GM12874 (cell line): ENCODE results near the gene MAP1LC3B.

Experiments used
- CTCF ChIP-seq: IDR thresholded peaks from 2 replicates; pipeline ENCODE4 v1.5.1; 2011; ENCODE audit warnings: low read depth, mild to moderate bottlenecking, control low read depth, low read length, moderate library complexity; ENCODE audit not compliant: insufficient read depth

The MAP1LC3B gene

GRCh38 chr16:87380403-87380802 is 11.7 kb upstream of the MAP1LC3B start:
- TF ChIP-seq CTCF: no peak

GRCh38 chr16:87380881-87381280 is 11.3 kb upstream of the MAP1LC3B start:
- no peak for TF ChIP-seq CTCF

GRCh38 chr16:87382023-87382785 is 9.9 kb upstream of the MAP1LC3B start:
- no peak for TF ChIP-seq CTCF

GRCh38 chr16:87383505-87384161 is 8.5 kb upstream of the MAP1LC3B start, which contains the start of gene FBXO31:
FBXO31 (minus strand) TSS chr16:87383776; CDS start chr16:87383744, 32 bp downstream.
- no peak for TF ChIP-seq CTCF

- TF ChIP-seq CTCF: no peak
These were observed 7.8 kb upstream of the MAP1LC3B start for GRCh38 chr16:87384162-87384874.

- TF ChIP-seq CTCF: no peak
These were observed 4.0 kb upstream of the MAP1LC3B start for GRCh38 chr16:87387942-87388817.
